Measurements from ENCODE around the gene PLB1. TPM values are rescaled to one million over a fixed set of nuclear protein-coding genes. Genes with fewer than 3 reads are reported as not detected.

PLB1 gene
- polyA plus RNA-seq, 2 of the 4 experiments (the other 2 are of a cell fraction) = 0.26 to 1.4 TPM

- TF ChIP-seq PBX3 (IDR thresholded peaks at IDR 0.05) = no peak
- TF ChIP-seq BHLHE40 (IDR thresholded peaks at IDR 0.05; ENCODE audit: low read depth, low read length) = no peak
- TF ChIP-seq HES2 (IDR thresholded peaks at IDR 0.05) = no peak
- TF ChIP-seq HEYL (CRISPR knock-in tag; IDR thresholded peaks at IDR 0.05) = no peak
- no peak for TF ChIP-seq E2F6 (IDR thresholded peaks at IDR 0.05; ENCODE audit: borderline replicate concordance, low read depth)
- no peak for TF ChIP-seq ATOH8 (CRISPR knock-in tag; IDR thresholded peaks at IDR 0.05; ENCODE audit: low read depth)
- no peak for TF ChIP-seq FOSB (CRISPR knock-in tag; IDR thresholded peaks at IDR 0.05)
- TF ChIP-seq HOXB5 (CRISPR knock-in tag; IDR thresholded peaks at IDR 0.05) = no peak
- TF ChIP-seq REST (IDR thresholded peaks at IDR 0.05) = no peak
- TF ChIP-seq JUN (IDR thresholded peaks at IDR 0.05) = no peak
- no peak for TF ChIP-seq ZC3H11A (IDR thresholded peaks at IDR 0.05)
- no peak for TF ChIP-seq USF2 (IDR thresholded peaks at IDR 0.05)
- TF ChIP-seq RARB (CRISPR knock-in tag; IDR thresholded peaks at IDR 0.05) = no peak
- TF ChIP-seq GATA3 (IDR thresholded peaks at IDR 0.05; ENCODE audit: borderline replicate concordance) = no peak
- no peak for TF ChIP-seq PHF8 (IDR thresholded peaks at IDR 0.05; ENCODE audit: borderline replicate concordance, low read depth)
- TF ChIP-seq RFX5 (IDR thresholded peaks at IDR 0.05) = no peak
- no peak for TF ChIP-seq CBX2 (IDR thresholded peaks at IDR 0.05; ENCODE audit: borderline replicate concordance, low read depth)
- TF ChIP-seq NFE2L2 (conservative IDR thresholded peaks at IDR 0.05; ENCODE audit: low read length) = no peak
- TF ChIP-seq HOXB13 (CRISPR knock-in tag; IDR thresholded peaks at IDR 0.05; ENCODE audit: low read depth) = no peak
- 74% methylated on average over 7 of the region's 7 CpGs for WGBS (ENCODE audit: missing lambda C conversion rate)
- Histone ChIP-seq H3K9me3 (no peaks in the 10 kb centered on the region), H3K27ac (peak overlapping the region in 1 of 2 experiments; percentile 32; a peak in 2 of 6 replicates), H3K4me1 (peaks cover 12% of the 10 kb centered on the region), H3K4me3 (no peak overlapping the region), H3K4me2 (no peak overlapping the region)
- DNase-seq (ENCODE audit: low read depth in 1 of 2, low spot score in 1 of 2) = no peak
- ChIA-PET CTCF (interaction anchor here (1.0 to 1.2 kb wide), 2 partner anchors 24 to 84 kb away, joined by 3 read pairs; no protein-coding TSS in a partner anchor), POLR2A (no interaction called here)
- no peak for FAIRE-seq
- no peak for ATAC-seq
These were observed 148.9 kb downstream of the PLB1 start for GRCh38 chr2:28644760-28645159.

- ATAC-seq (no peak), DNase-seq (ENCODE audit: low read depth in 1 of 2, low spot score in 1 of 2) (no peak), FAIRE-seq (no peak)
- 90% methylated on average over 2 of the region's 2 CpGs for WGBS (ENCODE audit: missing lambda C conversion rate)
- H3K4me2 ChIP-seq = no peak overlapping the region
- ChIA-PET POLR2A (no interaction called here), CTCF (interaction anchor here (1.0 to 1.2 kb wide), 3 partner anchors 25 to 83 kb away, joined by 3 read pairs; no protein-coding TSS in a partner anchor)
- no peak overlapping the region for H3K27ac ChIP-seq
- peaks cover 18% of the 10 kb centered on the region for H3K4me1 ChIP-seq
- no peaks in the 10 kb centered on the region for H3K9me3 ChIP-seq
- no peak overlapping the region for H3K4me3 ChIP-seq
- TF ChIP-seq TFCP2L1 (CRISPR knock-in tag; IDR thresholded peaks at IDR 0.05) (no peak), GATA3 (IDR thresholded peaks at IDR 0.05; ENCODE audit: borderline replicate concordance) (no peak), CHD4 (IDR thresholded peaks at IDR 0.05; ENCODE audit: borderline replicate concordance) (no peak), MAZ (IDR thresholded peaks at IDR 0.05; ENCODE audit: borderline replicate concordance, low read depth, low read length) (no peak), NPAS2 (CRISPR knock-in tag; IDR thresholded peaks at IDR 0.05; ENCODE audit: borderline replicate concordance) (no peak), RCOR1 (IDR thresholded peaks at IDR 0.05; ENCODE audit: low read depth, low read length) (no peak), RAD21 (conservative IDR thresholded peaks at IDR 0.05 in 1 of 2, IDR thresholded peaks at IDR 0.05 in 1 of 2) (no peak), JUN (IDR thresholded peaks at IDR 0.05) (no peak), TP53 (CRISPR knock-in tag; IDR thresholded peaks at IDR 0.05) (no peak), MAX (IDR thresholded peaks at IDR 0.05) (no peak), KDM5A (IDR thresholded peaks at IDR 0.05) (no peak), RARB (CRISPR knock-in tag; IDR thresholded peaks at IDR 0.05) (no peak), POLR2A (IDR thresholded peaks at IDR 0.05; ENCODE audit: low read length) (no peak), ATOH8 (CRISPR knock-in tag; IDR thresholded peaks at IDR 0.05; ENCODE audit: low read depth) (no peak), PBX3 (IDR thresholded peaks at IDR 0.05) (no peak)
These were observed 149.7 kb downstream of the PLB1 start for GRCh38 chr2:28645553-28645952.

All from A549 (cell line).